Measurements from ENCODE around the gene SCMH1.

DNA sequence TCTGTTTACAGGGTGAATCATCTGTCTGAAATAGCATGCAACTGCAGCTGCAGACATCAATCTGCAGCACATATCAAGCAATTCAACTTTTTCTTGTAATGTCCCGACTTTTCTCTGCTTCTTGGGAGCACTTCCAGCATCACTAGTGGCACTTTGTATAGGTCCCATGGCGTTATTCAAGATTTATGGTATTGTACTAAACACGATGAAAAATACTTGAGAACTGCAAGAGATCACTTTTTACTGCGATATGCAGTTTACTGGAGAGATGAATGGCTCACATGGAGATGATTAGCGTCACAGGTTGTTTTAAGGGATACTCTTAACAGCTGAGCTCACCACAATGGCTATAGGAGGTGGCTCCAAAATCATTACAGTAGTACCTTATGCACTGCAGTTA, 7.2 kb upstream of the SCMH1 start:
- TF ChIP-seq POLR2AphosphoS5 (IDR thresholded peaks at IDR 0.05), result no peak
- TF ChIP-seq, protein P1, sequence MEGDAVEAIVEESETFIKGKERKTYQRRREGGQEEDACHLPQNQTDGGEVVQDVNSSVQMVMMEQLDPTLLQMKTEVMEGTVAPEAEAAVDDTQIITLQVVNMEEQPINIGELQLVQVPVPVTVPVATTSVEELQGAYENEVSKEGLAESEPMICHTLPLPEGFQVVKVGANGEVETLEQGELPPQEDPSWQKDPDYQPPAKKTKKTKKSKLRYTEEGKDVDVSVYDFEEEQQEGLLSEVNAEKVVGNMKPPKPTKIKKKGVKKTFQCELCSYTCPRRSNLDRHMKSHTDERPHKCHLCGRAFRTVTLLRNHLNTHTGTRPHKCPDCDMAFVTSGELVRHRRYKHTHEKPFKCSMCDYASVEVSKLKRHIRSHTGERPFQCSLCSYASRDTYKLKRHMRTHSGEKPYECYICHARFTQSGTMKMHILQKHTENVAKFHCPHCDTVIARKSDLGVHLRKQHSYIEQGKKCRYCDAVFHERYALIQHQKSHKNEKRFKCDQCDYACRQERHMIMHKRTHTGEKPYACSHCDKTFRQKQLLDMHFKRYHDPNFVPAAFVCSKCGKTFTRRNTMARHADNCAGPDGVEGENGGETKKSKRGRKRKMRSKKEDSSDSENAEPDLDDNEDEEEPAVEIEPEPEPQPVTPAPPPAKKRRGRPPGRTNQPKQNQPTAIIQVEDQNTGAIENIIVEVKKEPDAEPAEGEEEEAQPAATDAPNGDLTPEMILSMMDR (IDR thresholded peaks at IDR 0.05), result no peak
- TF ChIP-seq EP300 (IDR thresholded peaks at IDR 0.05), result no peak

All from gastroesophageal sphincter (tissue), 3 donors.